ENCODE results near the gene MYZAP. TPM values are rescaled to one million over a fixed set of nuclear protein-coding genes. Genes with fewer than 3 reads are reported as not detected.

The MYZAP gene
- total and polyA plus RNA-seq, 2 experiments from 2014 or later: 1.0 to 1.5 TPM

- Mint-ChIP-seq H3K27ac (no peak overlapping the region), H3K4me1 (no peaks in the 10 kb centered on the region), H3K36me3 (ENCODE audit: low read depth) (no peaks in the 10 kb centered on the region), H3K27me3 (ENCODE audit: insufficient read depth, low read depth, poor library complexity) (no peaks in the 10 kb centered on the region), H3K9me3 (no peaks in the 10 kb centered on the region), H3K4me3 (no peak overlapping the region)
- H3K27ac ChIP-seq (ENCODE audit: low read depth): no peak overlapping the region
- TF ChIP-seq REST (IDR thresholded peaks at IDR 0.05; ENCODE audit: unreplicated experiment) (no peak), ZNF462 (CRISPR knock-in tag; IDR thresholded peaks at IDR 0.05) (no peak), NANOG (IDR thresholded peaks at IDR 0.05; ENCODE audit: borderline replicate concordance) (no peak), ZNF331 (CRISPR knock-in tag; IDR thresholded peaks at IDR 0.05; ENCODE audit: low read depth) (no peak), EZH2phosphoT487 (IDR thresholded peaks at IDR 0.05; ENCODE audit: unreplicated experiment) (no peak), CREB1 (CRISPR knock-in tag; IDR thresholded peaks at IDR 0.05; ENCODE audit: low read depth) (no peak), CTCF (conservative IDR thresholded peaks at IDR 0.05; ENCODE audit: low read depth in 2 of 2) (no peak), POLR2AphosphoS5 (IDR thresholded peaks at IDR 0.05; ENCODE audit: low read depth) (no peak), ZNF114 (CRISPR knock-in tag; IDR thresholded peaks at IDR 0.05) (no peak), EZH2 (IDR thresholded peaks at IDR 0.05; ENCODE audit: low read depth, unreplicated experiment) (no peak), JUNB (IDR thresholded peaks at IDR 0.05; ENCODE audit: unreplicated experiment) (no peak), STAT1 (IDR thresholded peaks at IDR 0.05; ENCODE audit: unreplicated experiment) (no peak), ETS1 (IDR thresholded peaks at IDR 0.05) (no peak)
- H3K4me3 ChIP-seq: no peak overlapping the region
- ATAC-seq (no peak), DNase-seq (ENCODE audit: low spot score) (no peak)
- no peaks in the 10 kb centered on the region for H3K27me3 ChIP-seq (ENCODE audit: insufficient read depth)
- no peaks in the 10 kb centered on the region for H3K4me1 ChIP-seq (ENCODE audit: insufficient read depth)
- H4K20me1 ChIP-seq (replicated peaks; ENCODE audit: insufficient read depth): no peaks in the 10 kb centered on the region
- H3F3A ChIP-seq (replicated peaks; ENCODE audit: low read depth): no peaks in the 10 kb centered on the region
- H3K79me2 ChIP-seq (replicated peaks; ENCODE audit: insufficient read depth): no peaks in the 10 kb centered on the region
- H3K4me2 ChIP-seq: no peak overlapping the region
- no peaks in the 10 kb centered on the region for H3K36me3 ChIP-seq (ENCODE audit: insufficient read depth)
- no peak overlapping the region for H2AFZ ChIP-seq
- H3K9me2 ChIP-seq (ENCODE audit: insufficient read depth): no peaks in the 10 kb centered on the region
Observed at GRCh38 chr15:57662802-57663201, 71.1 kb downstream of the MYZAP start.
